ENCODE data around the gene MAGEB16.

MAGEB16 gene

DNA sequence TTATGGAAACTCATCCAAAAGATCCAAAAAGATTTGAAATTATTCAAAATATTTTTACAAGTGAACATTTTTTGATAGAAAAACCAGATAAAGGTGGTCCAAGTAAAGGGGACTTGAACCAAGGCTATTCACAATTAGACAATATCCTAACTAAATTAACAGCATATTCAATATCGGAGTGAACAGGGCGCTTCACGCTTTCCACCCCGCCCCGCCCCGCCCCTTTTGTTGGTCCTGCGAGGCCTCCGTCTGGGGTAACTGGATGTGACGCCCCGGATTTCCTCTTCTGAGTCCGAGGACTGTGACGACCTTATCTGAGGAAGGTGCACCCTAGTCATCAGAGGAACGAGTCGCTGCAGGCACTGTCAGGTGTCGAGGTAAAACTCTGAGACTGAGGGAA, at the start of gene MAGEB16:
MAGEB16 (plus strand) TSS at position 301 of the 400 bp plus-strand sequence. CDS start 3,855 bp downstream, outside the sequence.
- TF ChIP-seq, protein P1, sequence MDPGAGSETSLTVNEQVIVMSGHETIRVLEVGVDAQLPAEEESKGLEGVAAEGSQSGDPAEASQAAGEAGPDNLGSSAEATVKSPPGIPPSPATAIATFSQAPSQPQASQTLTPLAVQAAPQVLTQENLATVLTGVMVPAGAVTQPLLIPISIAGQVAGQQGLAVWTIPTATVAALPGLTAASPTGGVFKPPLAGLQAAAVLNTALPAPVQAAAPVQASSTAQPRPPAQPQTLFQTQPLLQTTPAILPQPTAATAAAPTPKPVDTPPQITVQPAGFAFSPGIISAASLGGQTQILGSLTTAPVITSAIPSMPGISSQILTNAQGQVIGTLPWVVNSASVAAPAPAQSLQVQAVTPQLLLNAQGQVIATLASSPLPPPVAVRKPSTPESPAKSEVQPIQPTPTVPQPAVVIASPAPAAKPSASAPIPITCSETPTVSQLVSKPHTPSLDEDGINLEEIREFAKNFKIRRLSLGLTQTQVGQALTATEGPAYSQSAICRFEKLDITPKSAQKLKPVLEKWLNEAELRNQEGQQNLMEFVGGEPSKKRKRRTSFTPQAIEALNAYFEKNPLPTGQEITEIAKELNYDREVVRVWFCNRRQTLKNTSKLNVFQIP (CRISPR knock-in tag; IDR thresholded peaks at IDR 0.05; ENCODE audit: borderline replicate concordance, low read depth) = no peak
- TF ChIP-seq ISL1 (CRISPR knock-in tag; IDR thresholded peaks at IDR 0.05) (no peak), ARNTL (CRISPR knock-in tag; IDR thresholded peaks at IDR 0.05; ENCODE audit: borderline replicate concordance, low read depth) (no peak), PPARA (CRISPR knock-in tag; IDR thresholded peaks at IDR 0.05; ENCODE audit: borderline replicate concordance) (no peak), ZC3H10 (CRISPR knock-in tag; IDR thresholded peaks at IDR 0.05) (no peak), ZNF70 (CRISPR knock-in tag; IDR thresholded peaks at IDR 0.05) (no peak), RARB (CRISPR knock-in tag; IDR thresholded peaks at IDR 0.05) (no peak), GLIS3 (CRISPR knock-in tag; IDR thresholded peaks at IDR 0.05) (no peak), ZFP30 (CRISPR knock-in tag; IDR thresholded peaks at IDR 0.05) (no peak), SNAI2 (CRISPR knock-in tag; IDR thresholded peaks at IDR 0.05) (no peak), ZFP3 (CRISPR knock-in tag; IDR thresholded peaks at IDR 0.05) (no peak), OSR1 (CRISPR knock-in tag; IDR thresholded peaks at IDR 0.05) (no peak), CSDC2 (CRISPR knock-in tag; IDR thresholded peaks at IDR 0.05) (no peak), ESRRG (CRISPR knock-in tag; IDR thresholded peaks at IDR 0.05) (no peak), ZNF8 (CRISPR knock-in tag; IDR thresholded peaks at IDR 0.05) (no peak), TOX (CRISPR knock-in tag; IDR thresholded peaks at IDR 0.05; ENCODE audit: borderline replicate concordance) (no peak), BACH2 (CRISPR knock-in tag; IDR thresholded peaks at IDR 0.05; ENCODE audit: borderline replicate concordance) (no peak)
- TF ChIP-seq, protein P2, sequence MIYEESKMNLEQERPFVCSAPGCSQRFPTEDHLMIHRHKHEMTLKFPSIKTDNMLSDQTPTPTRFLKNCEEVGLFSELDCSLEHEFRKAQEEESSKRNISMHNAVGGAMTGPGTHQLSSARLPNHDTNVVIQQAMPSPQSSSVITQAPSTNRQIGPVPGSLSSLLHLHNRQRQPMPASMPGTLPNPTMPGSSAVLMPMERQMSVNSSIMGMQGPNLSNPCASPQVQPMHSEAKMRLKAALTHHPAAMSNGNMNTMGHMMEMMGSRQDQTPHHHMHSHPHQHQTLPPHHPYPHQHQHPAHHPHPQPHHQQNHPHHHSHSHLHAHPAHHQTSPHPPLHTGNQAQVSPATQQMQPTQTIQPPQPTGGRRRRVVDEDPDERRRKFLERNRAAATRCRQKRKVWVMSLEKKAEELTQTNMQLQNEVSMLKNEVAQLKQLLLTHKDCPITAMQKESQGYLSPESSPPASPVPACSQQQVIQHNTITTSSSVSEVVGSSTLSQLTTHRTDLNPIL (CRISPR knock-in tag; IDR thresholded peaks at IDR 0.05; ENCODE audit: low read depth) = no peak
- TF ChIP-seq, protein P3, sequence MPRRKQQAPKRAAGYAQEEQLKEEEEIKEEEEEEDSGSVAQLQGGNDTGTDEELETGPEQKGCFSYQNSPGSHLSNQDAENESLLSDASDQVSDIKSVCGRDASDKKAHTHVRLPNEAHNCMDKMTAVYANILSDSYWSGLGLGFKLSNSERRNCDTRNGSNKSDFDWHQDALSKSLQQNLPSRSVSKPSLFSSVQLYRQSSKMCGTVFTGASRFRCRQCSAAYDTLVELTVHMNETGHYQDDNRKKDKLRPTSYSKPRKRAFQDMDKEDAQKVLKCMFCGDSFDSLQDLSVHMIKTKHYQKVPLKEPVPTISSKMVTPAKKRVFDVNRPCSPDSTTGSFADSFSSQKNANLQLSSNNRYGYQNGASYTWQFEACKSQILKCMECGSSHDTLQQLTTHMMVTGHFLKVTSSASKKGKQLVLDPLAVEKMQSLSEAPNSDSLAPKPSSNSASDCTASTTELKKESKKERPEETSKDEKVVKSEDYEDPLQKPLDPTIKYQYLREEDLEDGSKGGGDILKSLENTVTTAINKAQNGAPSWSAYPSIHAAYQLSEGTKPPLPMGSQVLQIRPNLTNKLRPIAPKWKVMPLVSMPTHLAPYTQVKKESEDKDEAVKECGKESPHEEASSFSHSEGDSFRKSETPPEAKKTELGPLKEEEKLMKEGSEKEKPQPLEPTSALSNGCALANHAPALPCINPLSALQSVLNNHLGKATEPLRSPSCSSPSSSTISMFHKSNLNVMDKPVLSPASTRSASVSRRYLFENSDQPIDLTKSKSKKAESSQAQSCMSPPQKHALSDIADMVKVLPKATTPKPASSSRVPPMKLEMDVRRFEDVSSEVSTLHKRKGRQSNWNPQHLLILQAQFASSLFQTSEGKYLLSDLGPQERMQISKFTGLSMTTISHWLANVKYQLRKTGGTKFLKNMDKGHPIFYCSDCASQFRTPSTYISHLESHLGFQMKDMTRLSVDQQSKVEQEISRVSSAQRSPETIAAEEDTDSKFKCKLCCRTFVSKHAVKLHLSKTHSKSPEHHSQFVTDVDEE (CRISPR knock-in tag; IDR thresholded peaks at IDR 0.05) = no peak
- ATAC-seq = no peak

DNA sequence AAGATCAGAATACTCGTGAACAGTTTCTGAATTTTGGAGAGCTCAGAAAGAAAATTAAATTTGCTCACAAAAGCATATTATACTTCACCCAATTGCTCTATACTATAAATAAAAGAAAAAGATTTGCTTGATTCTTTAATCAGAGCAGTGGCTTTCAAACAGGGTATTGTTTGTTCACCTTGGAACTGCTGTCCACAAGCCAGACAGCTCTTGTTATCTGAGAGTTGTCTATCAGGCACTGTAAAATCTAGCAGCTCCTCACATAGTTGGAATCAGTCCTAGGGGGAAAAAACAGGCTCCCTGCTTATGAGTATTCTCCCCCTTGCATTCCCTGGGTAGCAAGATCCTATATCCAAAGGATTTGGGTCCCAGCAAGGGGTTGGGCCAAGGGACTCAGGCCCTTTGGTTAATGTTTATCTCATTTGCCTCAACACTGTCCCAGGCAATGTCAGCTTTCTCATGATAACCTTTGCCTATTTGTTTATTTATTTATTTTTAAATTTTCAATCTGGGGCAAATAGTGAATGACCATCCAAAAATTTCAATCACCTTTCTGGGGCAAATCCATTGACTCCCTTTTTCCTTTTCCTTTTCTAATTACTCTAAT, 24.1 kb upstream of the MAGEB16 start:
- no peak for ATAC-seq
- TF ChIP-seq, protein P4, sequence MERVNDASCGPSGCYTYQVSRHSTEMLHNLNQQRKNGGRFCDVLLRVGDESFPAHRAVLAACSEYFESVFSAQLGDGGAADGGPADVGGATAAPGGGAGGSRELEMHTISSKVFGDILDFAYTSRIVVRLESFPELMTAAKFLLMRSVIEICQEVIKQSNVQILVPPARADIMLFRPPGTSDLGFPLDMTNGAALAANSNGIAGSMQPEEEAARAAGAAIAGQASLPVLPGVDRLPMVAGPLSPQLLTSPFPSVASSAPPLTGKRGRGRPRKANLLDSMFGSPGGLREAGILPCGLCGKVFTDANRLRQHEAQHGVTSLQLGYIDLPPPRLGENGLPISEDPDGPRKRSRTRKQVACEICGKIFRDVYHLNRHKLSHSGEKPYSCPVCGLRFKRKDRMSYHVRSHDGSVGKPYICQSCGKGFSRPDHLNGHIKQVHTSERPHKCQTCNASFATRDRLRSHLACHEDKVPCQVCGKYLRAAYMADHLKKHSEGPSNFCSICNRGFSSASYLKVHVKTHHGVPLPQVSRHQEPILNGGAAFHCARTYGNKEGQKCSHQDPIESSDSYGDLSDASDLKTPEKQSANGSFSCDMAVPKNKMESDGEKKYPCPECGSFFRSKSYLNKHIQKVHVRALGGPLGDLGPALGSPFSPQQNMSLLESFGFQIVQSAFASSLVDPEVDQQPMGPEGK (CRISPR knock-in tag; IDR thresholded peaks at IDR 0.05; ENCODE audit: borderline replicate concordance) = no peak
- no peak for TF ChIP-seq ARNTL (CRISPR knock-in tag; IDR thresholded peaks at IDR 0.05; ENCODE audit: borderline replicate concordance, low read depth)

DNA sequence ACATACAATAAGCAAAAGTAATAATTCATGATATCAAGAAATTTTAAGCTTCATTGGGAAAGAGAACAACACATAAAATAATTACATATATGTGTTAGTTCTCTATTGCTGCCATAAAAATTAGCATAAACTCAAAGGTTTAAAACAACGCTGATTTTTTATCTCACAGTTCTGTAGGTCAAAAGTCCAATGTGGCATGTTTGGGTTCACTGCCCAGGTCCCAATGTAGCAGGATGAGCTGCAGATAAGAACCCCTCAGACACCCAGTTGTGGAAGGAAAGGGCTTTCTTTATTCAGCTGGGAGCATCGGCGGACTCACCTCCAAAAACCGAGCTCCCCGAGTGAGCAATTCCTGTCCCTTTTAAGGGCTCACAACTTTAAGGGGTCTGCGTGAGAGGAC, 13.1 kb upstream of the MAGEB16 start:
- no peak for ATAC-seq

More for the DNA sequence above, 13.1 kb upstream of the MAGEB16 start:
- no peak for TF ChIP-seq TOX (CRISPR knock-in tag; IDR thresholded peaks at IDR 0.05; ENCODE audit: borderline replicate concordance)
- TF ChIP-seq, protein P1 (CRISPR knock-in tag; IDR thresholded peaks at IDR 0.05; ENCODE audit: borderline replicate concordance, low read depth) = no peak

Measured in SK-N-SH treated with all-trans-retinoic acid at 6 μM for 48 hours (cell line).